ENCODE data around the gene SIK2. TPM values are rescaled to one million over a fixed set of nuclear protein-coding genes. Genes with fewer than 3 reads are reported as not detected.

SIK2 gene
- total RNA-seq, 1 donor from 2014 or later: 16.3 TPM

- DNase-seq (ENCODE audit: low spot score): no peak
- no peak overlapping the region for H3K4me2 ChIP-seq
- Mint-ChIP-seq H3K4me3 (no peak overlapping the region), H3K27ac (no peak overlapping the region), H3K36me3 (peaks cover 40% of the 10 kb centered on the region), H3K4me1 (no peaks in the 10 kb centered on the region), H3K9me3 (no peaks in the 10 kb centered on the region), H3K27me3 (ENCODE audit: insufficient read depth, low read depth) (peaks cover 2% of the 10 kb centered on the region)
- H3K36me3 ChIP-seq: peaks cover 24% of the 10 kb centered on the region
- H3K4me3 ChIP-seq: no peak overlapping the region
- no peaks in the 10 kb centered on the region for H3K9me3 ChIP-seq (ENCODE audit: low read depth)
- H3F3A ChIP-seq (ENCODE audit: low read depth): no peaks in the 10 kb centered on the region
- no peak overlapping the region for H3K27ac ChIP-seq
- no peaks in the 10 kb centered on the region for H3K79me2 ChIP-seq (ENCODE audit: low read depth)
- no peak overlapping the region for H3K9ac ChIP-seq
- no peaks in the 10 kb centered on the region for H3K4me1 ChIP-seq
- TF ChIP-seq EZH2phosphoT487 (IDR thresholded peaks at IDR 0.05) (no peak), EZH2 (IDR thresholded peaks at IDR 0.05) (no peak), CTCF (IDR thresholded peaks at IDR 0.05) (no peak)
- no peak overlapping the region for H2AFZ ChIP-seq (replicated peaks)
- no peaks in the 10 kb centered on the region for H3K27me3 ChIP-seq
- no peaks in the 10 kb centered on the region for H4K20me1 ChIP-seq (ENCODE audit: low read depth)
Measured at GRCh38 chr11:111748035-111748804, 146.0 kb downstream of the SIK2 start.

- Mint-ChIP-seq H3K4me1 (no peaks in the 10 kb centered on the region), H3K27me3 (ENCODE audit: insufficient read depth, low read depth) (peaks cover 2% of the 10 kb centered on the region), H3K27ac (no peak overlapping the region), H3K4me3 (no peak overlapping the region), H3K9me3 (no peaks in the 10 kb centered on the region), H3K36me3 (peaks cover 43% of the 10 kb centered on the region)
- peaks cover 23% of the 10 kb centered on the region for H3K36me3 ChIP-seq
- DNase-seq (ENCODE audit: low spot score): no peak
- H3K27me3 ChIP-seq: no peaks in the 10 kb centered on the region
- no peak overlapping the region for H3K9ac ChIP-seq
- TF ChIP-seq EZH2 (IDR thresholded peaks at IDR 0.05): no peak
- no peak for TF ChIP-seq CTCF (IDR thresholded peaks at IDR 0.05)
- no peaks in the 10 kb centered on the region for H4K20me1 ChIP-seq (ENCODE audit: low read depth)
- H3K9me3 ChIP-seq (ENCODE audit: low read depth): no peaks in the 10 kb centered on the region
- no peaks in the 10 kb centered on the region for H3F3A ChIP-seq (ENCODE audit: low read depth)
- no peak overlapping the region for H3K4me3 ChIP-seq
- H3K79me2 ChIP-seq (ENCODE audit: low read depth): no peaks in the 10 kb centered on the region
- H3K4me1 ChIP-seq: no peaks in the 10 kb centered on the region
- H2AFZ ChIP-seq (replicated peaks): no peak overlapping the region
- no peak overlapping the region for H3K27ac ChIP-seq
- H3K4me2 ChIP-seq: no peak overlapping the region
Measured at GRCh38 chr11:111749646-111750045, 147.4 kb downstream of the SIK2 start.

- H3F3A ChIP-seq (ENCODE audit: low read depth): no peaks in the 10 kb centered on the region
- no peaks in the 10 kb centered on the region for H3K79me2 ChIP-seq (ENCODE audit: low read depth)
- no peak overlapping the region for H3K9ac ChIP-seq
- H3K27ac ChIP-seq: no peak overlapping the region
- Mint-ChIP-seq H3K27me3 (ENCODE audit: insufficient read depth, low read depth) (peaks cover 2% of the 10 kb centered on the region), H3K9me3 (no peaks in the 10 kb centered on the region), H3K36me3 (peaks cover 39% of the 10 kb centered on the region), H3K27ac (no peak overlapping the region), H3K4me3 (no peak overlapping the region), H3K4me1 (no peaks in the 10 kb centered on the region)
- H3K4me2 ChIP-seq: no peak overlapping the region
- no peaks in the 10 kb centered on the region for H3K27me3 ChIP-seq
- no peak overlapping the region for H3K4me3 ChIP-seq
- no peak overlapping the region for H2AFZ ChIP-seq (replicated peaks)
- H3K36me3 ChIP-seq: peaks cover 14% of the 10 kb centered on the region
- no peak for DNase-seq (ENCODE audit: low spot score)
- H4K20me1 ChIP-seq (ENCODE audit: low read depth): no peaks in the 10 kb centered on the region
- H3K9me3 ChIP-seq (ENCODE audit: low read depth): no peaks in the 10 kb centered on the region
- TF ChIP-seq CTCF (IDR thresholded peaks at IDR 0.05) (no peak), EZH2 (IDR thresholded peaks at IDR 0.05) (no peak), EZH2phosphoT487 (IDR thresholded peaks at IDR 0.05) (no peak)
- H3K4me1 ChIP-seq: no peaks in the 10 kb centered on the region
Measured at GRCh38 chr11:111756097-111756496, 153.8 kb downstream of the SIK2 start.
